D341Med (cell line): ENCODE measurements around the gene TMBIM4.

ENCODE experiments used
- DNase-seq: peaks from one replicate; pipeline ENCODE4 v3.0.0; 2012; ENCODE audit warnings: low spot score

The TMBIM4 gene

DNA sequence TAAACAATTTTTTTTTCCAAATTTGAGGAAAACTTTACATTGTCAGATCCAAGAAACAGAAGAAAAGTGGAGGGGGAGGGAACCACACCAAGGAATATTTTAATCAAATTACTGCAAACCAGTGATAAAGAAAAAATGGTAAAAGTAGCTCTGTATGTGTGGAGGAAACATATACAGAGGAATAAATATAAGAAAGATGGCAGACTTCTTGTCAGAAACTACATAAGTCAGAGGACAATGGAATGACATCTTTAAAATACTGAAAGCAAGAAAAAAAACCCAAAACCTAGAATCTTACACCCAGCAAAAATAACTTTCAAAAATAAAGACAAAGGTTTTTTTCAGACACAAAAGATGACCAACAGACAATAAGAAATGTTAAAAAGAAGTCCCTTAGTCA, 29.1 kb downstream of the TMBIM4 start:
- DNase-seq, result no peak

DNA sequence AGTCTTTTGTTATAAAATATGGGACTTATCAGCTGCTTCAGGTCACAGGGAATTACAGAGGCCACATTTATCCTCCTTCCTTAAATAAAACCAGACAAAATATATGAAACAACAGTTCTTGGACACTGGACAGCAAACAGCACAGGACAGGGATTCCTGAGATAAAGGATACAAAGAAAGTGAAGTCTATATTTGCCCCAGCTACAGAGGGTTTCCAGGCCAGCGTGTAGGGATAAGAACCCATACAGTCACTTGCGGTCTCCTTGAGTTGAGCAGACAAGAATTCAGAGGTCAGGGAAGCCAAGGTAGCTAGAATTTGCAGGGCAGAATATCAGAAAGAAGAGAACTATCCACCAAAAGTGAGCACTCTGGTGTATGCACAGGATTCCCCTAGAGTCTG, 30.5 kb downstream of the TMBIM4 start:
- no peak for DNase-seq

- no peak for DNase-seq
Observed at GRCh38 chr12:66137937-66138336, 31.9 kb downstream of the TMBIM4 start.

- DNase-seq, result no peak
Observed at GRCh38 chr12:66132408-66132807, 37.4 kb downstream of the TMBIM4 start.

DNA sequence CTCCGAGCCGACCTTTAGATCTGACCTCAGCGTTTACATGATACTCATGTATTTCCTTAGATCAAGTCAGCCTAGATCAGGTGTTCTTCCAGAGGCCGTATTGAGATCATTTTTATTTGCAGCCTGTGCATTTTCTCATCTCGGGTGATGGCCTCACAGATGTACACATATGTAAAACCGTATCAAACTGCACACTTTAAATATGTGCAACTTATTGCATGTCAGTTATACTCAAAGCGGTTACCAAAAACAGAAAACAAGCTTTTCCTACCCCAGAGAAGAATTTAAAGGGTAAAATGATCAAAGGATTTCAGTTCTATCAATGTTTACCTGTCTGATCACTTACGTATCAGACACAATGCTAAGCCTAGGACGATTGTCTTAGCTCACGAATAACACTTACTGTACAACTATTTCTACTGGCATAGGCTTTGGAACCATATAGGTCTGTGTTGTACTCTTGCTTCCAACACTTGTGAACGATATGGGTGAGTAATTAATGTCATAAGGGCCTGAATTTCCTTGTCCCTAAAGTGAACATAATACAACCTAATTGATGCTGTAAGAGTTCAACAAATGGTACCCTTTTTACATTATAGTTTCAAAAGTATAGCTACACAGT, 38.6 kb downstream of the TMBIM4 start:
- DNase-seq, result no peak

DNA sequence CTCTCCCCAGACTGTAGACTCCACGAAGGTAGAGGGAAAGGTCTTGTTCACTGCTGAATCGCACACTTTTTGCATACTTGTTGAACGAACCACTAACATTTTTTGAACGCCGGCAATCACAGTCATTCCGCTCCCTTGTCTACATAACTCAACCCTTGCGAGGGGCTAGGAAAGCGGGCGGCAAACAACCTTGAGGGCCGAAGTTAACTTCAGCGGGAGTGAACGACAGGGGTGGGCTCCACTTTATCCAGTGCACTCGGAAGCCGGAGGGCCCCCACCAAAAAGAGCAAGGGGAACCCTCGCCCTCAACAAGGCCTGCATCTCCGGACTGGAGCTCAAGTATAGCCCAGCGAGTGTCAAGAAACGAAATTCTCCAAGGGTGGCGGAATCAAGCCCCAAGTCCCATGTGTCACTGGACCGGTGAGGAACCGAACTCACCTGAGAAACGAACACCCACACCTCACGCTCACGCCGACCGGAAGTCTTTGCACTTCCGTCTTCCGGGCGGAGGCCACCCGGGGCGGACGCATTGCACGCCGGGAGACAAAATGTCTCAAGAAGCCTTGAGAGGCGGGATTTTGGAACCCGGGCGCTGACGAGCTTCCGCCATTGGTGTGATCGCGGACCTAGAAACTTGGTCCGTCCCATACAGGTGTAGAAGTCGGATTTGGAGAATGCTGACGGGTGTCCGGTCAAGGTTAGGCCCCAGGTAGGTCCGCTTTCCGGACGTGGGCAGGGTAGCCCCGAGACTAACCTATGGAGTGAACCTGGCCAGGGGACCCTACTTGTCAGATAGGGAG, 39.3 kb downstream of the TMBIM4 start, which contains the start of gene LLPH:
Gene LLPH, minus strand, starts transcription at position 484 of the 800 bp plus-strand sequence. CDS start 1,644 bp downstream, outside the sequence.
- peak; percentile 95 for DNase-seq

- DNase-seq, result peak; percentile 17
Observed at GRCh38 chr12:66129934-66130266, 39.9 kb downstream of the TMBIM4 start.

DNA sequence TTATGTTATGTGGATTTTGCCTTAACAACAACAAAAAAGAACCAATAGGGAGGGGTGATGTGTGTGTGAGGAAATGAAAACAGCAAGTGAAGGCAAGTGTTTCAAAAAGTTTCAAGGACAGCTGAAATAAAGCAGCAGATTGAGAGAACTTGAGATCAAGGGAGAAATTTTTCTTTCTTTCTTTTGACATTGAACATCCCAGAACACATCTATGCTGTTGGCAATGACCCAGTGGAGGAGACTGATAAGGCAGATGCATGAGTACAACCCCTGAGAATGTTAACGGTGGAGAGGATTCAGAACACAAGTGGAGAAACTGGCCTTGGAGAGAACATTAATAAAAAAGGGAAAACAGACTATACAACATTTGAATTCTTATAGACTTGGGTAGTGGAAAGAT, 42.1 kb downstream of the TMBIM4 start:
- no peak for DNase-seq

DNA sequence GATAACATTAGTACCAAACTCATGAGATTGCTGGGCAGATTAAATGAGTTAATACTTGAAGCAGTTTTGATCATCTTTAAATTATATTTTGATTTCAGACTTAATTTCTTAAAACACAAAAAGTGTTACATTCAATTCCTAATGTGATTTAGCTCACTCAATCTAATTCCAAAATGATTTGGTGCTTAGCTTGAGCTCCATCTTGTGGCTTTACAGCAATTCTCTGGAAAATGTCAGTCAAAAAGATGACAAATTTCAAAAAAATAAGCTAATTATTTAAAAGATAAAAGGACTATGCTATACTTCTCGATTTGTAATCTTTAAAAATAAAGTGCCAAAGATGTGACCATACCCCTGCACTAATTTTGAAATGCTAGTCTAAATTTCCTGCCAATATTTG, 49.3 kb downstream of the TMBIM4 start:
- no peak for DNase-seq

DNA sequence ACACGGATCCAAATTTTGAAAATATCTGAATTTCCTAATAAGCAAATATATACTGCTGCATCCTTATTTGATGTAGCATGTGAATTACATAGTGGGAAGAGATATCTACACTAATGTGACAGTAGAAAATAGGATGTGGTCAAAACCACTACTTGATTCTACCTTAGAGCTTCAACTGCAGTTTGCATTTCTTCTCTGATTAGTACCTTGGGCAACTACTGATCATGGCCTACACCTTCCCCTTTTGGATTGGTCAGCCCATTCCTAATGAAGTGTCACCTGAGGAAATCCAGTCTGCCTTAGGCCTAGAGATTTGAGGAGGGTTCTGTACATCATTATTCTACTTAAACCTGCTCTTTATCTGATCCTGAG, 49.9 kb downstream of the TMBIM4 start:
- no peak for DNase-seq

- no peak for DNase-seq
Observed at GRCh38 chr12:66119229-66119869, 50.4 kb downstream of the TMBIM4 start.

DNA sequence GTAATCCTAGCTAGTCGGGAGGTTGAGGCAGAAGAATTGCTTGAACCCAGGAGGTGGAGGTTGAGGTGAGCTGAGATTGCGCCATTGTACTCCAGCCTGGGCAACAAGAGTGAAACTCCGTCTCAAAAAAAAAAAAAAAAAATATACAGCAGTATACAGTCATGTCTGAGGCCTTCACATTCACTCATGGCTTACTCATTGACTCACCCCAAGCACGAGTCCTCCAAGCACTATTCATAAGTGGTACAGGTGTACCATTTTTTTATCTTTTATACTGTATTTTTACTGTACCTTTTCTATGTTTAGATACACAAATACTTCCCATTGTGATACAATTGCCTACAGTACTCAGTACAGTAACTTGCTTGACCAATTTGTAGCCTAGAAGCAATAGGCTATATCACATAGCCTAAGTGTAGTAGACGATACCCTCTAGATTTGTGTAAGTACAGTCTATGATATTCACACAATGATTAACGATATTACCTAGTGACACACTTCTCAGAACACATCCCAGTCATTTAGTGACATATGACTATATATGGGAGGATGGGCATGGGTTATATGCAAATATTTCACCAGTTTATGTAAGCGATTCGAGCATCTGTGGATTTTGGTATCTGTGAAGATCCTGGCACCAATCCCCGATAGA, 51.4 kb downstream of the TMBIM4 start:
- DNase-seq, result no peak

DNA sequence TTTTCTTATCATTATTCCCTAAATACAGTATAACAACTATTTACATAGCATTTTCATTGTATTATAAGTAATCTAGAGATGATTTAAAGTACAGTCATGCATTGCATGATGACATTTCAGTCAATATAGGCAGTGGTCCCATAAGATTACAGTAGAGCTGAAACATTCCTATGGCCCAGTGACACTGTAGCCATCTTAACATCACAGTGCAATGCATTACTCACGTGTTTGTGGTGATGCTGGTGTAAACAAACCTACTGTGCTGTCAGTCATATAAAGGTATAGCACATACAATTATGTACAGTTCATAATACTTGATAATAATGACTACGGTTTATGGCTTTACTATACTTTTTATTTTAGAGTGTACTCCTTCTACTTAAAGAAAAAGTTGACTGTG, 52.6 kb downstream of the TMBIM4 start:
- DNase-seq, result no peak

GRCh38 chr12:66115071-66115600, 54.7 kb downstream of the TMBIM4 start:
- no peak for DNase-seq

DNA sequence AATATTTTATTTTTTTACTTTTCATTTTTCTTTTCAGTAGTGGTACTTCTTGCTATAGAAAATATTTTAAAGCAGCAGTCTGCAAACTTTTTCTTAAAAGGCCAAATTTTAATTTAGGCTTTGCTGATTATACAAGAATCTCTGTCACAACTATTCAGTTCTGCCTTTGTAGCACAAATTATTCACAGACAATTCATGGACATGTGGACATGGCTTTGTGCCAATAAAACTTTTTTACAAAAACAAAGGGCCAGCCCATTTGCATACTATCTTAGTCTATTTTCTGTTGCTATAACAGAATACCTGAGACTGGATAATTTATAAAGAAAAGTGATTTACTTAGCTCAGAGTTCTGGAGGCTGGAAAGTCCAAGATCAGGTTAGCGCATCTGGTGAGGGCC, 56.3 kb downstream of the TMBIM4 start:
- DNase-seq, result no peak

- no peak for DNase-seq
Observed at GRCh38 chr12:66111605-66112004, 58.2 kb downstream of the TMBIM4 start.

DNA sequence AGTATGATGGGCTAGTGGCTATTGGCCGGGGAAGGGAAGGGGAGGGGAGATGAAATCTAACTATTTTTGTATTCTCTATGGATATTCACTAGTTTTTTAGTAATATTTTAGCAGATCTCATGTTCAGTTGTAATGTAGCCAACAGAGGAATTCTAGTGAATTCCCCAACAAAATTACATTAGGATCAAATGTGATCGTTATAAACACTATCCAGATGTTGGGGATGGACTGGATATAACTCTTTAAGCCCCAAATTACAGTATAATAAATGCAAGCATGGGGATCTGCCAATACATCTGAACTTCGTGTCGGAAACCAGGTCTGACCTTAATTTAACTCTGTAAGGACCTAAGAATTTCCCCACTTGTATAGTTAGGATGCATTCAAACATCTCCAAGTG, 60.7 kb downstream of the TMBIM4 start:
- no peak for DNase-seq

- DNase-seq, result no peak
Observed at GRCh38 chr12:66108386-66108785, 61.4 kb downstream of the TMBIM4 start.

GRCh38 chr12:66107451-66107915, 62.3 kb downstream of the TMBIM4 start:
- peak; percentile 74 for DNase-seq

GRCh38 chr12:66103016-66103913, 66.5 kb downstream of the TMBIM4 start:
- no peak for DNase-seq

DNA sequence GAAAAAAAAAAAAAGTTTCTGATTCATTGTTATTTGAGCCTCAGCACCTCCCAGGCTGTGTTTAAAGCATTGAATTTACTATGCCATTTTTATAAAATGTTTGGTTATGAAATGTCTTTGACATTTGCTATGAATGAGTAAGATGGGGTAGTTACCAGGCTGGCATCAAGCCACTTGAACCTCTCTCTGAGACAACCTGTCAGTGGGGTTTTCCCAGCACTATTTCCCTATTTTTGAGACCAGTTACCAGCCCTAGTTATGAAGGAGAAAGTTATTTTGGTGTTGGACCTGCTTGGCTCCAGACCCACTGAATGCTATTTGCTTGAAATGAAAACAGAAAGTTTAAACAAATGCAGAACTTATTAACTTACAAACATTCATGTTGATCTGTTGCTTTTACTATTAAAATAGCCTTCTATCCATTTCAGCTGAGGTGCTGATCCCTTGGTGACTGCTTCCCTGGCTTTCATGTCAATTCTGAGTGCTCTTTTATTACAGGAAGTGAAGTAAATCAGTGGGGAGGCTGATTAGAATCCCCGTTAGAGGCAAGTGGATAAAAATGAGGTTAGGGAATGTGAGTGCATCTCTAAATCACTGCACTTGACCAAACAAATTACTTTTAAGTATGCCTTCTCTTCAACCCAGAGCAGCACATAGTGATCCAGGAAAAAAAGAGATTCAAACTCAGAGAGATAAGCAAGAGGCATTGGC, 77.1 kb downstream of the TMBIM4 start:
- DNase-seq, result no peak
